ENCODE results near the gene CNBD2. TPM values are rescaled to one million over a fixed set of nuclear protein-coding genes. Genes with fewer than 3 reads are reported as not detected.
"Not testable (repeated sequence)": the region's sequence is repeated elsewhere in the genome, so short reads cannot be mapped to it uniquely, and the experiment has no call there.

The CNBD2 gene
- total RNA-seq, 1 experiment from 2014 or later, result 5.3 TPM

DNA sequence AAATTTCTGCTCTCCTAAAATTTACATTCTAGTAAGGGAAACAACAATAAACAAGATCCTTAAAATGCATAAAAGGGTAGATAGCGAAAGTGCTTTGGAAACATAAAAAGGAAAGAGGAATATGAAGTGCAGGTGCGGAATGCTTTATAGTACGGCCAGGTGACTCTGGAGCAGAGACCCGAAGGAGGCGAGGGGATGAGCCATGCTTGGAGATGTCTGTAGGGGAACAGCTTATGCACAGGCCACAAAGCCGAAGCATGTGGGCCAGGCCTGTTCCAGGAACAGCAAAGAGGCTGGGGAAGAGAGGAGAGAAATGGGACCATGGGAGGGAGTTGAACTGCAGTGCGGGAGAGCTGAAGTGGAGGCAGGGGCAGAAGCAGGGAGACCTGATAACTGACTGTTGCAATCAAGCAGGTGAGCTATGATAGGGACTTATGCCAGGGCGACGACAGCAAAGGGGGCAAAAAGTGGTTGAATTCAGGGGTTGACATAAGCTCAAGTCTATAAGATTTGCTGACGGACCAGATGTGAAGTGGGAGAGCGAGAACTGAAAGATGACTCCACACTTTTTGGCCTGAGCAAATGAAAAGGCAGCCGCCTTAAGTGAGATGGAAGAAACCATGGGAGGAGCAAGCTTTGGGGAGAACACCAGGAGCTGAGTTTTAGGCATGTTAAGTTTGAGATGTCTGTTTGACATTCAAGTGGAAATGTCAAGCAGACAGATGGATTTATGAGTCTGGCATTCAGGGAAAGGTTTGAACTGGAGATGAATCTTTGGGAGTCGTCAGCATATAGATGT, 83.1 kb downstream of the CNBD2 start:
- peak overlapping the region; percentile 97 for H3K27ac ChIP-seq
- H3K4me3 ChIP-seq, result peak overlapping the region; percentile 100
- H3K27me3 ChIP-seq, result no peaks in the 10 kb centered on the region
- peak in 1 of 2 experiments; percentile 26 for DNase-seq
- peaks cover 7% of the 10 kb centered on the region for H3K36me3 ChIP-seq
- no peaks in the 10 kb centered on the region for H3K9me3 ChIP-seq (replicated peaks)
- peaks cover 12% of the 10 kb centered on the region; the same call in 1 of the 2 replicates for H3K4me1 ChIP-seq

DNA sequence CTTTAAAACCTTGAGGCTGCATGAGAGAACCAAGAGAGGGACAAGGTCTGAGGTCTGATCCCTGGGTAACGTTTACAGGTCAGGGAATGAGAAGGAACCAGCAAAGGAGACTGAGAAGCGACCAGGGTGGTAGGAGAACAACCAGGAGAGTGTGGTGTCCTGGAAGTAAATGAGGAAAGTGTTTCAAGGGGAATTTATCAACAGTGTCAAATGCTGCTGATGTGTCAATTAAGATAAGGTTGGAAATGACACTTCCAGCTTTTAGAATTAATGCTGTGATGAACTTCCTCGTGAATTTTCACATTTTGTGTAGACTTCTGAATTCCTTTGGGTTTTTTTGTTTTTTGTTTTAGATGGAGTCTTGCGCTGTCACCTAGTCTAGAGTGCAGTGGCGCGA, 83.7 kb downstream of the CNBD2 start:
- Histone ChIP-seq H3K27me3 (no peaks in the 10 kb centered on the region), H3K27ac (no peak overlapping the region), H3K36me3 (peaks cover 7% of the 10 kb centered on the region), H3K4me1 (peaks cover 12% of the 10 kb centered on the region; the same call in 1 of the 2 replicates), H3K4me3 (no peak overlapping the region), H3K9me3 (replicated peaks) (no peaks in the 10 kb centered on the region)
- DNase-seq, result no peak

DNA sequence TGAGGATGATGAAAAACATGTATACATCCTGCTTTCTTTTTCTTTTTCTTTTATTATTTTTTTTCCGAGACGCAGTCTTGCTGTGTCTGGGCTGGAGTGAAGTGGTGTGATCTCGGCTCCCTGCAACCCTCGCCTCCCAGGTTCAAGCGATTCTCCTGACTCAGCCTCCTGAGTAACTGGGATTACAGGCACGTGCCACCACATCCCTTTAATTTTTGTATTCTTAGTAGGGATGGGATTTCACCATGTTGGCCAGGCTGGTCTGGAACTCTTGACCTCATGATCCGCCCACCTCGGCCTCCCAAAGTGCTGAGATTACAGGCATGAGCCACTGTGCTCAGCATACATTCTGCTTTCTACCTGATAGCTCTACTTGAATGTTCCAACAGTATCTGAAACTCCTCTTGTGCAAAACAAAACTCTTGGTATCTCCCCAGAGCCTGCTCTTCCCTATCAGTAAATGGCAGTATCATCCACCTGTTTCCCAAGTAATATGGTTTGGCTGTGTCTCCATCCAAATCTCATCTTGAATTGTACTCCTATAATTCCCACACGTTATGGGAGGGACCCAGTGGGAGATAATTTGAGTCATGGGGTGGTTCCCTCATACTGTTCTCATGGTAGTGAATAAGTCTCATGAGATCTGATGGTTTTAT, 85.6 kb downstream of the CNBD2 start:
- H3K9me3 ChIP-seq (replicated peaks); H3K27me3 ChIP-seq; H3K36me3 ChIP-seq; H3K4me1 ChIP-seq; DNase-seq; H3K27ac ChIP-seq; H3K4me3 ChIP-seq: not testable (repeated sequence)

DNA sequence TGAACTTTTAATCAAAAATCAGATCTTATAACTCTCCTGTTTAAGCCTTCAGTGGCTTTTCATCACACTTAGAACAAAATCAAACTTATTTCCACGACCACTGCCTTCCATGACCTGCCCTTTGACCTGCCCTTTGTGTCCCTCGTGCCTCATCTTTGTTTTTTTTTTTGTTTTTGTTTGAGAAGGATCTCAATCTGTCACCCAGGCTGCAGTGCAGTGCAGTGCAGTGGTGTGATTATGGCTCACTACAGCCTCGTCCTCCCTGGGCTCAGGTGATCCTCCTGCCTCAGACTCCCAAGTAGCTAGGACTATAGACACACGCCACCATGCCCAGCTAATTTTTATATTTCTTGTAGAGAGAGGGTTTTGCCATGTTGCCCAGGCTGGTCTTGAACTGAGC, 86.8 kb downstream of the CNBD2 start:
- Histone ChIP-seq H3K27ac (no peak overlapping the region), H3K9me3 (replicated peaks) (no peaks in the 10 kb centered on the region), H3K36me3 (no peaks in the 10 kb centered on the region), H3K4me3 (no peak overlapping the region), H3K27me3 (no peaks in the 10 kb centered on the region), H3K4me1 (peaks cover 10% of the 10 kb centered on the region; the same call in 1 of the 2 replicates)
- no peak for DNase-seq

DNA sequence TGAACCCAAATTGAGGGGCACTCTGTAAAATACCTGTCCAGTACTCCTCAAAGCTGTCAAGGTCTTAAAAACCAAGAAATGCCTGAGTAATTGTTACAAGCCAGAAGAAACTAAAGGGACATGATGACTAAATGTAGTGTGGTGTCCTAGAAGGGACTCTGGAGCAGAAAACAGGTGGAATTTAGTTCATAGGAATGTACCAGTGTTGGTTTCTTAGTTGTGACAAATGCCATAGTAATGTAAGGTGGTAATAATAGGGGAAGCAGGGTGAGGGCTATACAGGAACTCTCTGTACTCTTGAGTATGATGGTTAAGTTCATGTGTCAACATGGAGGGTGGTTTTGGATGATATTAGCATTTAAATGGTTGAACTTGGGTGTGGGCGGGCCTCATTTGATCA, 92.3 kb downstream of the CNBD2 start:
- H3K4me1 ChIP-seq, result 0 out of 2 replicates have a peak, but pooled peaks cover 3% of the 10 kb centered on the region
- no peaks in the 10 kb centered on the region for H3K9me3 ChIP-seq (replicated peaks)
- no peak overlapping the region for H3K27ac ChIP-seq
- DNase-seq, result no peak
- no peaks in the 10 kb centered on the region for H3K27me3 ChIP-seq
- no peak overlapping the region for H3K4me3 ChIP-seq
- no peaks in the 10 kb centered on the region for H3K36me3 ChIP-seq

DNA sequence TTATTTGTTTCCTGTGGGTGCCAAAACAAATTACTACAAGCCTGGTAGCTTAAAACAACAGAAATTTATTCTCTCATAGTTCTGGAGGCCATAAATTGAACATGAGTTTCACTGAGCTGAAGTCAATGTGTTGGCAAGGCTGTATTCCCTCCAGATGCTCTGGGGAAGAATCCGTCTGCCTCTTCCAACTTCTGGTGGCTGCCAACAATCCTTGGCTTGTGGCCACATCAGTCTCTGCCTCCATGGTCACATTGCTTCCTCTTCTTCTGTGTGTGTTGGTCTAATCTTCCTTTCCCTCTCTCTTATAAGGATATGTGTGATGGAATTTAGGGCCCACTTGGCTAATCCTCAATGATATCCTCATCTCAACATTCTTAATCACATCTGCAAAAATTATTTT, 93.4 kb downstream of the CNBD2 start:
- Histone ChIP-seq H3K36me3 (no peaks in the 10 kb centered on the region), H3K27me3 (no peaks in the 10 kb centered on the region), H3K9me3 (replicated peaks) (no peaks in the 10 kb centered on the region), H3K27ac (no peak overlapping the region), H3K4me1 (0 out of 2 replicates have a peak, but pooled peaks cover 3% of the 10 kb centered on the region), H3K4me3 (no peak overlapping the region)
- no peak for DNase-seq

DNA sequence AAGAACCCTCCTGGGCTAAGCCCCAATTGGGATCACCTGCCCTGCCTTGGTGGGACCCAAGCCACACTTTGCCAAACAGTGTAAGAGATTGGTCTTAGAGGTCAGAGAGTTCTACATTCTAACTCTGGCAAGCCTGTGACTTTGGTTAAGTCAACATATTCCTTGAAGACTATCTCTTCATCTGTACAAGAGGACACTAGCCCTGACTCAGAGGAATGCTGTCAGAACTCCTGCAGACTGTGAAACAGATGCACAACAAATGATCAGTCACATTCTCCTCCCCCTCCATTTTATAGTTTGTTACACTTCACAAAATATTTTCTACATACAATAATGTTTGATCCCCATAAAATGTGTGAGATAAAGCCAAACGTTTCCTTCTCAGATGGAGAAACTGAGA, 94.4 kb downstream of the CNBD2 start:
- Histone ChIP-seq H3K4me1 (0 out of 2 replicates have a peak, but pooled peaks cover 3% of the 10 kb centered on the region), H3K4me3 (no peak overlapping the region), H3K9me3 (replicated peaks) (no peaks in the 10 kb centered on the region), H3K36me3 (no peaks in the 10 kb centered on the region), H3K27me3 (no peaks in the 10 kb centered on the region), H3K27ac (no peak overlapping the region)
- DNase-seq, result no peak

DNA sequence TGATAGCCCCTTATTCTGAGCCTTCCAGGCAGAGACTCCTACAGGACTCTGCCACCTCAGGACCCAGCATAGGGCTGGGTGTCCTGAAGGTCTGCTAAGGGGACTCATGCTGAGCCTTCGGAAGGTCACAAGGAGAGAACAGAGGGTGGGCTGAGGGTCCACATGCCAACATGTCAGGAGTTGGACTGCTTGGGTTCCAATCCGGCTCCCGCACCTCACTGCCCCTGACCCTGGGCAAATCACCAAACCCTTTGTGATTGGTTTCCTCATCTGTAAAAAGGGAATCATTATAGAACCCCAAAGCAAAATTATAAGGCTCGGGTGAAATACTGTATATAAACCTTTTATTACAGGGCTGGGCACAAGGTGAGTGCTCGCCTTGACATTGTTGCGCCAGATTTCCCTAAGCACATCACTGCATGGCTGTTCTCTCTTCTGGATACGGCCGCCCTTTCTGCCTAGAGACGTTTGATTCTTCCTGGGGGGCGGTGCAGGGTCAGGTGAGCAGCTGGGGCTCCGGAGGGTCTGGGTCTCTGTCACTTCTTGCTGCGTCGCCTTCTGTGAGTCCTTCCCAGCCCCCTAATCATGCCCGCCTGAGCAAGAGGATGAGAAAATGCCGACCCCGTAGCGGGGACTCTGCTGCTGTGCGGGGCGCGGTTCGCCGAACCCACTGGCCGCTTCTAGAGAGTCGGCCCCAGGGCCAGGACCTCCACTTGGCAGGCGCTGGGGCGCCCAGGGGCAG, 95.7 kb downstream of the CNBD2 start:
- Histone ChIP-seq H3K9me3 (replicated peaks) (no peaks in the 10 kb centered on the region), H3K36me3 (no peaks in the 10 kb centered on the region), H3K4me3 (peak overlapping the region; percentile 58), H3K27ac (peak overlapping the region; percentile 29; the same call in 1 of the 2 replicates), H3K4me1 (0 out of 2 replicates have a peak, but pooled peaks cover 3% of the 10 kb centered on the region), H3K27me3 (no peaks in the 10 kb centered on the region)
- no peak for DNase-seq

DNA sequence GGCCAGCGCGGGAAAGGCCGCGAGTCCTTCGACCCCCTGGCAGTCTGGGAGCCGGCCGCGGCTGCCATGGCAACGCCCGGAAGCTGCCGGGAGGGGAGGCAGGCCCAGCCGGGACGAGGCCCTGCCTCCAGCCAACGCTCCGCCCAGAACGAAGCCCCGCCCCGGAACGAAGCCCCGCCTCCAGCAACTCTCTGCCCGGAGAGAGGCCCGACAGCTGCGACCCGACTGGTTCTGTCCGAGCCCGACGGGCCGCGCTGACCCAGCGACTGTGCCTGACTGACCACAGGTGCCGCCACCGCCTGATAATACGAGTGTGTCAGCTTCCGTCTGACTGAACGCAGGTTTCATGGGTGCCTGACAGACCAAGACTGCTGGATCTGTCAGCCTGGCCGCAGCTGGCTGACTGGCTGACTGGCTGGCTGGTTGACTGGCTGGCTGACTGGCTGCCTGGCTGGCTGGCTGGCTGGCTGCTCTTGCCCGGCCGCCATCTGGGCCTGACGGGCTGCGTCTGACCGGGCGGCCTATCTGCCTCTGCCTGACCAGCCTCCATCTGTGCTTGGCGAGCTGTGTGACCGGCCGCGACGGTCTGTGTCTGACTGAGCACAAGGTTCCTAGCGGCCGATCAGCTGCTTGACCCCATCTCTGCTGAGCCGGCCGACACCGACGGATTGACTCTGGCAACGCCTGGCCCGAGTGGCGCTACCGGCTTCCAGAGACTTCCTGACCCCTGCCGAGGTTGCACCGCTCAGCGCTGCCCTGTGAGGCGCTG, 96.5 kb downstream of the CNBD2 start:
- Histone ChIP-seq H3K27ac (peak overlapping the region; percentile 29), H3K4me1 (peaks cover 5% of the 10 kb centered on the region; the same call in 1 of the 2 replicates), H3K9me3 (replicated peaks) (no peaks in the 10 kb centered on the region), H3K4me3 (peak overlapping the region; percentile 58), H3K27me3 (no peaks in the 10 kb centered on the region), H3K36me3 (no peaks in the 10 kb centered on the region)
- DNase-seq, result peak; percentile 95 to 96

DNA sequence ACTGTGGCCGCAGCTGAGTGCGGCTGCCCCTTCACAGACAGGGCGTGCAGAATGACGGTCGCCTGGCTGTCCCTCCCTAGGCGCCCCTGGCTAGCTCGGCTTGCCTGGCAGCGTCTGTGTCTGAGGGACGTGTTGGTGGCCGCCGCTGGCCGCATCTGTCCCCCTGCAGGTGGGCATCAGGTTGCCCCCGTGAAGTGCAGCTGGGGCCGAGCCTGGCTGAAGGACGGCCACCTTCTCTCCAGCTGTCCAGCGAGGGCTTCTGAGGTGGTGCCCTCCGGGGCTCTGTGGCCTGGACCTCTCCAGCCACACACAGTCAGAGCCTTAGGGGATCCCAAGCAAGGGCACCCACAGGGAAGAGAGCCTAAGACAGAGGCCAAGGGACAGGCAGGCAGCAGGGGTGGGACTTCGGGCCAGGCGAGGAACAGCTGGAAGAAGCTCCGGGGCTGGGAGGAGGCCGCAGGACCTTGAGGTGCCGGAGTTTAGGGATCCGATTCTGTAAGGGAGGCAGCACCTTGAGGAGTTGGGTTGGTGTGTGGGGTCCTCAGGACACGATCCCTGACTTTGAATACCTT, 97.1 kb downstream of the CNBD2 start:
- Histone ChIP-seq H3K27ac (peak overlapping the region; percentile 29), H3K4me3 (peak overlapping the region; percentile 58)

DNA sequence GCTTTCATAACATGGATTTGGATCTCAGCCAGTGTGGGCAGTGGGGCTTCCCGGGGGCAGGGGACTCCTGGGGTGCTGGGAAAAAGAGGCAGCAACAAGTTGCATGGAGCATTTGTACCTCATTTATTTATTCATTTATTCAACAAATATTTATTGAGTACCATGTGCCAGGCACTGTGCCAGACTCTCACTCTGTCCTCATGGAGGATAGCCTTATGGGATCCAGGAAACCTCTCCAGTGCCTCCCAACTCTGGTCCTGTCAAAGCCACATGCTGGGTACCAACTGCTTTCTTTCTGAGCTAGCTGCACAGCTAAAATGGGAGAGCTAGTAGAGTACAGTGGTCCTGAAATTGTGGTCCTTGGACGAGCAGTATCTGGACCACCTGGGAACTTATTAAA, 98.4 kb downstream of the CNBD2 start:
- Histone ChIP-seq H3K27ac (no peak overlapping the region), H3K4me1 (peaks cover 9% of the 10 kb centered on the region; the same call in 1 of the 2 replicates), H3K36me3 (no peaks in the 10 kb centered on the region), H3K4me3 (no peak overlapping the region), H3K27me3 (no peaks in the 10 kb centered on the region), H3K9me3 (replicated peaks) (no peaks in the 10 kb centered on the region)
- DNase-seq, result no peak

More for the DNA sequence above, 97.1 kb downstream of the CNBD2 start:
- Histone ChIP-seq H3K9me3 (replicated peaks) (no peaks in the 10 kb centered on the region), H3K4me1 (peaks cover 6% of the 10 kb centered on the region; the same call in 1 of the 2 replicates), H3K36me3 (no peaks in the 10 kb centered on the region), H3K27me3 (no peaks in the 10 kb centered on the region)
- DNase-seq, result no peak

DNA sequence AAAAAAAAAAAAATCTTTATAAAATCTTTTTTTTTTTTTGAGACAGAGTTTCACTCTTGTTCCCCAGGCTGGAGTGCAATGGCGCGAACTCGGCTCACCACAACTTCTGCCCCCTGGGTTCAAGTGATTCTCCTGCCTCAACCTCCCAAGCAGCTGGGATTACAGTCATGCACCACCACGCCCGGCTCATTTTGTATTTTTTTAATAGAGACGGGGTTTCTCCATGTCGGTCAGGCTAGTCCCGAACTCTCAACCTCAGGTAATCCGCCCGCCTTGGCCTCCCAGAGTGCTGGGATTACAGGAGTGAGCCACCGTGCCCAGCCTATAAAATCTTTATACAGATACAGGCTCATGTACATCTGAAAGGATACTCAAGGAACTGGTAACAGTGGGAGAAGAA, 100.1 kb downstream of the CNBD2 start:
- H3K4me3 ChIP-seq; H3K27me3 ChIP-seq; H3K36me3 ChIP-seq; H3K4me1 ChIP-seq; DNase-seq; H3K9me3 ChIP-seq (replicated peaks); H3K27ac ChIP-seq: not testable (repeated sequence)

DNA sequence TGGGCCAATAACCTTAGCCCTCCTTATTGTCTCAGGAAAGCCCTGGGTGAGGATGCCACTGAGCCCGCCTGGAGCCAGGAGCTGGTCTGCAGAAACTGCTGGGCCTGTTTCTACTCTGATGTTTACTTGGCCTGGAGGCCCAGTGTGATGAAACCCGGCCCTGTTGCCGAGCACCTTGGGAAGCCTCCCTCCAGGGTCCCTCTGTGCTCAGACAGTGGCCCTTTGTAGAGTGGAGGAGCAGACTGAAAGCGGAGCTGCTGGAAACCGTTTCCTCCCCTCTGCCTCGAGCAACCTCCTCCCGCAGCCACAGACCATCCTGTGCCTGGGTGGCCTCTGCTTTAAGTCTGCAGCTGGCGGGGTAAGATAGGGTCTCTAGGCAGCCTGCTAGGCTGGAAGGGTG, 102.1 kb downstream of the CNBD2 start:
- DNase-seq, result peak; percentile 84 to 93
- Histone ChIP-seq H3K4me3 (no peak overlapping the region), H3K36me3 (no peaks in the 10 kb centered on the region)

DNA sequence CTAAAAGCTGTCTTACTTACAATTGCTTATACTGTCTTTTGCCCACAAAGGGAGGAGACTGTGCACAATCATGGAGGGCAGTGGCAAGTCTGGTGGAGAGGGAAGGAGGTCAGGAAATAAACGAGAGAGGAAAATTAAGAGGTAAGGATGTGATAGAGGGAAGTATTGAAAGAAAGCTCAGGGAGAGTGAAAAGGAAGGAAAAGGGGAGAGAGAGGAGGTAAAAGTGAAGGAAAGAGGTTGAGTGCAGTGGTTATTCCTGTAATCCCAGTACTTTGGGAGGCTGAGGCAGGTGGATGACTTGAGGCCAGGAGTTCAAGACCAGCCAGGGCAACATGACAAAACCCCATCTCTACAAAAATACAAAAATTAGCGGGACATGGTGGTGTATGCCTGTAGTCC, 103.5 kb downstream of the CNBD2 start:
- H3K36me3 ChIP-seq, result no peaks in the 10 kb centered on the region
- peaks cover 6% of the 10 kb centered on the region; the same call in 1 of the 2 replicates for H3K4me1 ChIP-seq
- no peaks in the 10 kb centered on the region for H3K27me3 ChIP-seq
- H3K27ac ChIP-seq, result no peak overlapping the region
- H3K4me3 ChIP-seq, result no peak overlapping the region
- H3K9me3 ChIP-seq (replicated peaks), result no peaks in the 10 kb centered on the region
- no peak for DNase-seq

More for the DNA sequence above, 102.1 kb downstream of the CNBD2 start:
- no peaks in the 10 kb centered on the region for H3K9me3 ChIP-seq (replicated peaks)
- peaks cover 6% of the 10 kb centered on the region; the same call in 1 of the 2 replicates for H3K4me1 ChIP-seq
- no peaks in the 10 kb centered on the region for H3K27me3 ChIP-seq
- H3K27ac ChIP-seq, result no peak overlapping the region

Measured in SJCRH30 (cell line).